NB4 (cell line): ENCODE results near the gene PDZK1IP1.

Source experiments
- POLR2A ChIP-seq: IDR thresholded peaks from 2 replicates; pipeline ENCODE4 v1.6.1; 2011; ENCODE audit warnings: mild to moderate bottlenecking; ENCODE audit not compliant: insufficient read length; ENCODE audit errors: extremely low read depth
- TF ChIP-seq, protein P1 (sequence below): IDR thresholded peaks from one replicate; pipeline ENCODE4 v1.5.1; 2012; ENCODE audit warnings: low read depth, low read length

- TF ChIP-seq, protein P1, sequence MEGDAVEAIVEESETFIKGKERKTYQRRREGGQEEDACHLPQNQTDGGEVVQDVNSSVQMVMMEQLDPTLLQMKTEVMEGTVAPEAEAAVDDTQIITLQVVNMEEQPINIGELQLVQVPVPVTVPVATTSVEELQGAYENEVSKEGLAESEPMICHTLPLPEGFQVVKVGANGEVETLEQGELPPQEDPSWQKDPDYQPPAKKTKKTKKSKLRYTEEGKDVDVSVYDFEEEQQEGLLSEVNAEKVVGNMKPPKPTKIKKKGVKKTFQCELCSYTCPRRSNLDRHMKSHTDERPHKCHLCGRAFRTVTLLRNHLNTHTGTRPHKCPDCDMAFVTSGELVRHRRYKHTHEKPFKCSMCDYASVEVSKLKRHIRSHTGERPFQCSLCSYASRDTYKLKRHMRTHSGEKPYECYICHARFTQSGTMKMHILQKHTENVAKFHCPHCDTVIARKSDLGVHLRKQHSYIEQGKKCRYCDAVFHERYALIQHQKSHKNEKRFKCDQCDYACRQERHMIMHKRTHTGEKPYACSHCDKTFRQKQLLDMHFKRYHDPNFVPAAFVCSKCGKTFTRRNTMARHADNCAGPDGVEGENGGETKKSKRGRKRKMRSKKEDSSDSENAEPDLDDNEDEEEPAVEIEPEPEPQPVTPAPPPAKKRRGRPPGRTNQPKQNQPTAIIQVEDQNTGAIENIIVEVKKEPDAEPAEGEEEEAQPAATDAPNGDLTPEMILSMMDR, result no peak
- no peak for TF ChIP-seq POLR2A
Measured at GRCh38 chr1:47180603-47181094, 9.2 kb downstream of the PDZK1IP1 start.
